Neural cell (in vitro differentiated cells): ENCODE results near the gene SPSB3. TPM values are rescaled to one million over a fixed set of nuclear protein-coding genes. Genes with fewer than 3 reads are reported as not detected.

Experiments
- H2AFZ ChIP-seq: fragments of 200-600, 300-800 bp; sonication (generic), shearing (Covaris generic); 2 replicates; pipeline ENCODE4 v1.6.0; 2014; ENCODE audit warnings: low read depth, mild to moderate bottlenecking, antibody characterized with exemption, low read length, moderate library complexity
- H3F3A ChIP-seq: fragments of 200-600 bp; shearing (Covaris generic); 2 replicates; pipeline ENCODE4 v1.6.1; 2016; ENCODE audit warnings: mild to moderate bottlenecking, moderate library complexity, mixed read lengths, antibody characterized with exemption, low read length; ENCODE audit not compliant: insufficient read depth, poor library complexity, severe bottlenecking
- H3K27ac ChIP-seq: fragments of 200-600, 300-800 bp; sonication (generic), shearing (Covaris generic); 2 replicates; pipeline ENCODE4 v1.5.1; 2014; ENCODE audit warnings: mild to moderate bottlenecking, low read length, moderate library complexity
- H3K27me3 ChIP-seq: fragments of 300-800, 200-600 bp; sonication (generic), shearing (Covaris generic); 2 replicates; pipeline ENCODE4 v1.6.0; 2014; ENCODE audit warnings: mild to moderate bottlenecking, low read depth, low read length, moderate library complexity; ENCODE audit not compliant: insufficient read depth
- H3K36me3 ChIP-seq: fragments of 300-800, 200-600 bp; sonication (generic), shearing (Covaris generic); 2 replicates; pipeline ENCODE4 v1.5.1; 2014; ENCODE audit warnings: mild to moderate bottlenecking, antibody characterized with exemption, low read length, moderate library complexity; ENCODE audit not compliant: insufficient read depth
- H3K4me2 ChIP-seq: fragments of 300-800, 200-600 bp; sonication (generic), shearing (Covaris generic); 2 replicates; pipeline ENCODE4 v1.6.0; 2014; ENCODE audit warnings: mild to moderate bottlenecking, low read length
- H3K4me3 ChIP-seq: fragments of 300-800, 200-600 bp; sonication (generic), shearing (Covaris generic); 2 replicates; pipeline ENCODE4 v1.5.1; 2014; ENCODE audit warnings: mild to moderate bottlenecking, low read length, moderate library complexity
- H3K79me2 ChIP-seq: fragments of 200-600 bp; shearing (Covaris generic); replicated peaks from 2 replicates; pipeline ENCODE4 v1.6.0; 2014; ENCODE audit warnings: mild to moderate bottlenecking, low read length, moderate library complexity; ENCODE audit not compliant: insufficient read depth
- H3K9ac ChIP-seq: fragments of 300-800, 200-600 bp; sonication (generic), shearing (Covaris generic); 2 replicates; pipeline ENCODE4 v1.6.1; 2016; ENCODE audit warnings: mild to moderate bottlenecking, low read length, mixed read lengths
- H3K9me2 ChIP-seq: fragments of 200-600 bp; shearing (Covaris generic); 2 replicates; pipeline ENCODE4 v1.6.1; 2016; ENCODE audit warnings: mild to moderate bottlenecking, low read length, mixed read lengths; ENCODE audit not compliant: insufficient read depth
- H3K9me3 ChIP-seq: fragments of 200-600, 300-800 bp; sonication (generic), shearing (Covaris generic); 2 replicates; pipeline ENCODE4 v1.6.1; 2016; ENCODE audit warnings: mild to moderate bottlenecking, mixed run types, low read length, moderate library complexity, mixed read lengths
- H4K20me1 ChIP-seq: fragments of 200-600 bp; shearing (Covaris generic); 2 replicates; pipeline ENCODE4 v1.6.1; 2016; ENCODE audit warnings: mild to moderate bottlenecking, mixed run types; ENCODE audit not compliant: insufficient read depth
- EP300 ChIP-seq: fragments of 450-650 bp; conservative IDR thresholded peaks from 2 replicates; pipeline ENCODE4 v1.6.1; 2014; ENCODE audit warnings: antibody characterized with exemption, mild to moderate bottlenecking, moderate library complexity; ENCODE audit not compliant: poor library complexity, severe bottlenecking
- EZH2 ChIP-seq: fragments of 200-600, 300-800 bp; shearing (Covaris generic), sonication (generic); IDR thresholded peaks from 2 replicates; pipeline ENCODE4 v1.6.1; 2014; ENCODE audit warnings: antibody characterized with exemption, low read length, borderline replicate concordance, mild to moderate bottlenecking; ENCODE audit not compliant: insufficient read depth, poor library complexity, severe bottlenecking
- MXI1 ChIP-seq: fragments of 450-650 bp; conservative IDR thresholded peaks from 2 replicates; pipeline ENCODE4 v1.6.1; 2014; ENCODE audit warnings: antibody characterized with exemption, mild to moderate bottlenecking; ENCODE audit not compliant: poor library complexity, severe bottlenecking
- TAF1 ChIP-seq: IDR thresholded peaks from 2 replicates; pipeline ENCODE4 v1.6.1; 2012; ENCODE audit warnings: low read depth
- polyA plus RNA-seq: library from polyadenylated mRNA; depleted of rRNA; stranded (reverse); fragments of >200 nt; gene quantifications from 2 replicates; pipeline ENCODE4 v1.2.3, GENCODE V29; 2014
- TF ChIP-seq, protein P1 (sequence below): fragments of 450-650 bp; IDR thresholded peaks from 2 replicates; pipeline ENCODE4 v1.5.1; 2014; ENCODE audit warnings: antibody characterized with exemption, mild to moderate bottlenecking, moderate library complexity; ENCODE audit not compliant: poor library complexity, severe bottlenecking
- TF ChIP-seq, protein P2 (sequence below): IDR thresholded peaks from 2 replicates; pipeline ENCODE4 v1.6.1; 2012; ENCODE audit warnings: borderline replicate concordance

SPSB3 gene
- polyA plus RNA-seq, 1 donor from 2014 or later: 315 TPM

DNA sequence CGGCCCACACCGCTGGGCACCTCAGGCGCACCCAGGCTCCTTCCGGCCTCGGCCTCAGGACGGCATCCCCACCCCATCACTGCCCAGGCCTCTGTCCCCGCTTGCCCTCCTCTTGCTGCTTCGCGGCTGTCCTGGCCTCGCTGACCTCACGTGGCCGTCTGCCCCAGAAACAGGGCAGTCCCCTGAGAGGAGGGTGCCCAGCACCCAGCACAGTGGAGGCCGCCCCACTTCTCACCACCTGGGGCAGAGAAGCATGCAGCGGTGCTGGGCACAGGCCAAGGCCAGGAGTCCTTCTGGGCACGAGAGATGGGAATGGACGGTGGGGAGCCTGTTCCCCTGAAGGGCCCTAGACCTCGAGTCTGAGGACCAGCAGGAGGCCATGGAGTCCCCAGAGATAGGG is 35.3 kb upstream of the SPSB3 start:
- Histone ChIP-seq H3K27me3 (no peaks in the 10 kb centered on the region), H3K36me3 (no peaks in the 10 kb centered on the region), H3K4me3 (no peak overlapping the region), H2AFZ (no peak overlapping the region), H3K79me2 (no peaks in the 10 kb centered on the region), H3K27ac (no peak overlapping the region), H3K4me2 (no peak overlapping the region), H4K20me1 (no peaks in the 10 kb centered on the region), H3K9me2 (no peaks in the 10 kb centered on the region), H3K9ac (no peak overlapping the region), H3K9me3 (no peaks in the 10 kb centered on the region), H3F3A (no peaks in the 10 kb centered on the region)
- TF ChIP-seq EZH2 (no peak), EP300 (no peak), TAF1 (no peak)
- TF ChIP-seq, protein P1, sequence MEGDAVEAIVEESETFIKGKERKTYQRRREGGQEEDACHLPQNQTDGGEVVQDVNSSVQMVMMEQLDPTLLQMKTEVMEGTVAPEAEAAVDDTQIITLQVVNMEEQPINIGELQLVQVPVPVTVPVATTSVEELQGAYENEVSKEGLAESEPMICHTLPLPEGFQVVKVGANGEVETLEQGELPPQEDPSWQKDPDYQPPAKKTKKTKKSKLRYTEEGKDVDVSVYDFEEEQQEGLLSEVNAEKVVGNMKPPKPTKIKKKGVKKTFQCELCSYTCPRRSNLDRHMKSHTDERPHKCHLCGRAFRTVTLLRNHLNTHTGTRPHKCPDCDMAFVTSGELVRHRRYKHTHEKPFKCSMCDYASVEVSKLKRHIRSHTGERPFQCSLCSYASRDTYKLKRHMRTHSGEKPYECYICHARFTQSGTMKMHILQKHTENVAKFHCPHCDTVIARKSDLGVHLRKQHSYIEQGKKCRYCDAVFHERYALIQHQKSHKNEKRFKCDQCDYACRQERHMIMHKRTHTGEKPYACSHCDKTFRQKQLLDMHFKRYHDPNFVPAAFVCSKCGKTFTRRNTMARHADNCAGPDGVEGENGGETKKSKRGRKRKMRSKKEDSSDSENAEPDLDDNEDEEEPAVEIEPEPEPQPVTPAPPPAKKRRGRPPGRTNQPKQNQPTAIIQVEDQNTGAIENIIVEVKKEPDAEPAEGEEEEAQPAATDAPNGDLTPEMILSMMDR: no peak

DNA sequence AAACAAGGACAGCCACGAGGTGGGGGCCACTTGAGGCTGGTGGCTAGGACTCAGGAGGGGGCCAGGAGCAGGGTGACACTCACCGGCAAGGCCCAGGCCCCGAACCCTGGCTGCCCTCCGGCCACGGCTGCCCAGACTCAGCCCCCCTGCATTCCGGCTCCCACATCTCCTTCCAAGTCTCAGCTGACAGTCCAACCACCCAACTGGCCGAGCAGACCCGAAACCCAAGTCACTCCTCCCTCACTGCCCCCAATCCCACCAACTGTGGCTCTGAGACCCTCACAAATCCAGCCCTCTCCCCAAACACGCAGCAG is 34.9 kb upstream of the SPSB3 start:
- H3K4me2 ChIP-seq: no peak overlapping the region
- H3K79me2 ChIP-seq: no peaks in the 10 kb centered on the region
- TF ChIP-seq, protein P2, sequence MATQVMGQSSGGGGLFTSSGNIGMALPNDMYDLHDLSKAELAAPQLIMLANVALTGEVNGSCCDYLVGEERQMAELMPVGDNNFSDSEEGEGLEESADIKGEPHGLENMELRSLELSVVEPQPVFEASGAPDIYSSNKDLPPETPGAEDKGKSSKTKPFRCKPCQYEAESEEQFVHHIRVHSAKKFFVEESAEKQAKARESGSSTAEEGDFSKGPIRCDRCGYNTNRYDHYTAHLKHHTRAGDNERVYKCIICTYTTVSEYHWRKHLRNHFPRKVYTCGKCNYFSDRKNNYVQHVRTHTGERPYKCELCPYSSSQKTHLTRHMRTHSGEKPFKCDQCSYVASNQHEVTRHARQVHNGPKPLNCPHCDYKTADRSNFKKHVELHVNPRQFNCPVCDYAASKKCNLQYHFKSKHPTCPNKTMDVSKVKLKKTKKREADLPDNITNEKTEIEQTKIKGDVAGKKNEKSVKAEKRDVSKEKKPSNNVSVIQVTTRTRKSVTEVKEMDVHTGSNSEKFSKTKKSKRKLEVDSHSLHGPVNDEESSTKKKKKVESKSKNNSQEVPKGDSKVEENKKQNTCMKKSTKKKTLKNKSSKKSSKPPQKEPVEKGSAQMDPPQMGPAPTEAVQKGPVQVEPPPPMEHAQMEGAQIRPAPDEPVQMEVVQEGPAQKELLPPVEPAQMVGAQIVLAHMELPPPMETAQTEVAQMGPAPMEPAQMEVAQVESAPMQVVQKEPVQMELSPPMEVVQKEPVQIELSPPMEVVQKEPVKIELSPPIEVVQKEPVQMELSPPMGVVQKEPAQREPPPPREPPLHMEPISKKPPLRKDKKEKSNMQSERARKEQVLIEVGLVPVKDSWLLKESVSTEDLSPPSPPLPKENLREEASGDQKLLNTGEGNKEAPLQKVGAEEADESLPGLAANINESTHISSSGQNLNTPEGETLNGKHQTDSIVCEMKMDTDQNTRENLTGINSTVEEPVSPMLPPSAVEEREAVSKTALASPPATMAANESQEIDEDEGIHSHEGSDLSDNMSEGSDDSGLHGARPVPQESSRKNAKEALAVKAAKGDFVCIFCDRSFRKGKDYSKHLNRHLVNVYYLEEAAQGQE: no peak
- TF ChIP-seq EZH2 (no peak), TAF1 (no peak), MXI1 (no peak)
- TF ChIP-seq, protein P1: no peak
- H3K36me3 ChIP-seq: no peaks in the 10 kb centered on the region
- H3K9me2 ChIP-seq: no peaks in the 10 kb centered on the region
- H3K9ac ChIP-seq: no peak overlapping the region
- no peaks in the 10 kb centered on the region for H3F3A ChIP-seq
- H4K20me1 ChIP-seq: no peaks in the 10 kb centered on the region
- H3K27ac ChIP-seq: no peak overlapping the region
- no peak overlapping the region for H2AFZ ChIP-seq
- H3K4me3 ChIP-seq: no peak overlapping the region
- H3K27me3 ChIP-seq: no peaks in the 10 kb centered on the region
- no peaks in the 10 kb centered on the region for H3K9me3 ChIP-seq
